Prostate gland (tissue), 2 donors: ENCODE results near the gene DCPS.

Experiments used
- CTCF ChIP-seq, 4 experiments: fragments of 200-600 bp in 2 of 4; fragments of 450-650 bp in 2 of 4; sonication (generic) in 2 of 4; IDR thresholded peaks; 1 replicate in 3 of 4; 2 replicates in 1 of 4; pipeline ENCODE4 v1.5.1; 2016 to 2019; ENCODE audit warnings: antibody characterized with exemption in 4 of 4, mild to moderate bottlenecking in 2 of 4, moderate library complexity in 2 of 4
- POLR2A ChIP-seq: fragments of 450-650 bp; IDR thresholded peaks from one replicate; pipeline ENCODE4 v1.6.1; 2016; ENCODE audit warnings: antibody characterized with exemption, mild to moderate bottlenecking
- POLR2AphosphoS5 ChIP-seq: sonication (generic); formaldehyde crosslinking; IDR thresholded peaks from one replicate; pipeline ENCODE4 v1.6.1; 2017; ENCODE audit warnings: antibody characterized with exemption

DNA sequence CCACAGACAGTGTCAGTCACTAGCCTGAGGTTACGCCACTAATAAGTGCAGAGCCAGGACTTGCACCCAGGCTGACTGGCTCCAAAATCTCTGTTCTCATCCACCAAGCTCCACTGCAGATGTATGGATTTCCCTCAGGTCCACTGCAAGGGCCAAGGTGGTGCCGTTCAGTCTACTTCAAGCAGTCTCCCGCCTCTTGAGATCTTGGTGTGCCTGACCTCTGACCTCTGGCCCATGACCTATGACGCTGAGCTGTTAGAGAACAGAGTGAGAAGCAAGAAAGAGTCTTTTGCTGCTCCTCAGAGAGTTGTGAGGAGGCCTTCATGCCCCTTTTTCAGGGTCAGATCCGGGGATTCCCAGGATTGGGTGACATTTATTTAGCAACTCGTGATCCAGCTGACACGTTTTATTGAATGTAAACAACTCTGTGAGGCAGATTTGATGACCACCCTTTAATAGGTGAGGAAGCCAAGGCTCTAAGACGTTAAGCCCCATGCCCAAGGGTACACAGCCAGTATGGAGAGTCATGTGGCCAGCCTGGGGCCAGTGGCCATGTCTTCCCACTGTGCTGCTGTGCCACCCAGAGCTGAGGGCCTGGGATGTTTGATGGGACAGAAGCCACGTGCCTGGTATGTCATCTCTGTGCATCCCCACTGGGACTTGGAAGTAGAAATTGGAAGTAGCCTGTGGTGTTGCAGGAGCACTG lies 25.2 kb downstream of the DCPS start:
- TF ChIP-seq POLR2A: no peak
- no peak for TF ChIP-seq CTCF (IDR thresholded peaks at IDR 0.05)
- no peak for TF ChIP-seq POLR2AphosphoS5
